ENCODE measurements around the gene SELENOM.

SELENOM gene

GRCh38 chr22:31096657-31097279, 10.6 kb downstream of the SELENOM start:
- Histone ChIP-seq H3K27me3 (ENCODE audit: low read depth, low read length) (no peaks in the 10 kb centered on the region), H3K4me3 (ENCODE audit: low read depth in 1 of 2, low read length in 2 of 2) (peak overlapping the region in 1 of 2 donors; percentile 26), H3K36me3 (ENCODE audit: control insufficient read depth in 1 of 2, insufficient read depth in 2 of 2, low read length in 2 of 2) (peaks cover 57 to 78% of the 10 kb centered on the region in 2 donors), H3K9me3 (ENCODE audit: control insufficient read depth in 1 of 2, low read length in 2 of 2) (no peaks in the 10 kb centered on the region), H3K4me1 (ENCODE audit: control insufficient read depth in 1 of 2, insufficient read depth in 2 of 2, low read length in 2 of 2) (peaks cover 3 to 90% of the 10 kb centered on the region in 2 donors), H3K27ac (ENCODE audit: low read length) (no peak overlapping the region)

- Histone ChIP-seq H3K27me3 (ENCODE audit: low read depth, low read length) (no peaks in the 10 kb centered on the region), H3K4me1 (ENCODE audit: control insufficient read depth in 1 of 2, insufficient read depth in 2 of 2, low read length in 2 of 2) (peaks cover 3 to 80% of the 10 kb centered on the region in 2 donors), H3K27ac (ENCODE audit: low read length) (peak overlapping the region; percentile 49), H3K4me3 (ENCODE audit: low read depth in 1 of 2, low read length in 2 of 2) (peak overlapping the region in 1 of 2 donors; percentile 26), H3K36me3 (ENCODE audit: control insufficient read depth in 1 of 2, insufficient read depth in 2 of 2, low read length in 2 of 2) (peaks cover 56 to 80% of the 10 kb centered on the region in 2 donors), H3K9me3 (ENCODE audit: control insufficient read depth in 1 of 2, low read length in 2 of 2) (no peaks in the 10 kb centered on the region)
These were observed 11.6 kb downstream of the SELENOM start for GRCh38 chr22:31095637-31096249.

- Histone ChIP-seq H3K9me3 (ENCODE audit: control insufficient read depth in 1 of 2, low read length in 2 of 2) (no peaks in the 10 kb centered on the region), H3K4me3 (ENCODE audit: low read depth in 1 of 2, low read length in 2 of 2) (peak overlapping the region in 1 of 2 donors; percentile 77), H3K27ac (ENCODE audit: low read length) (no peak overlapping the region), H3K36me3 (ENCODE audit: control insufficient read depth in 1 of 2, insufficient read depth in 2 of 2, low read length in 2 of 2) (peaks cover 52 to 72% of the 10 kb centered on the region in 2 donors), H3K4me1 (ENCODE audit: control insufficient read depth in 1 of 2, insufficient read depth in 2 of 2, low read length in 2 of 2) (peaks cover 3 to 71% of the 10 kb centered on the region in 2 donors), H3K27me3 (ENCODE audit: low read depth, low read length) (no peaks in the 10 kb centered on the region)
These were observed 12.6 kb downstream of the SELENOM start for GRCh38 chr22:31094741-31095140.

- H3K27ac ChIP-seq (ENCODE audit: low read length): no peak overlapping the region
- H3K9me3 ChIP-seq (ENCODE audit: control insufficient read depth in 1 of 2, low read length in 2 of 2): no peaks in the 10 kb centered on the region
- H3K4me3 ChIP-seq (ENCODE audit: low read depth in 1 of 2, low read length in 2 of 2): peak overlapping the region; percentile 11 to 77
- no peaks in the 10 kb centered on the region for H3K27me3 ChIP-seq (ENCODE audit: low read depth, low read length)
- peaks cover under 1 to 69% of the 10 kb centered on the region in 2 donors for H3K4me1 ChIP-seq (ENCODE audit: control insufficient read depth in 1 of 2, insufficient read depth in 2 of 2, low read length in 2 of 2)
- peaks cover 52 to 65% of the 10 kb centered on the region in 2 donors for H3K36me3 ChIP-seq (ENCODE audit: control insufficient read depth in 1 of 2, insufficient read depth in 2 of 2, low read length in 2 of 2)
These were observed 13.3 kb downstream of the SELENOM start for GRCh38 chr22:31094021-31094551.

- peaks cover 0 to 67% of the 10 kb centered on the region in 2 donors for H3K4me1 ChIP-seq (ENCODE audit: control insufficient read depth in 1 of 2, insufficient read depth in 2 of 2, low read length in 2 of 2)
- H3K27ac ChIP-seq (ENCODE audit: low read length): peak overlapping the region; percentile 45
- no peaks in the 10 kb centered on the region for H3K27me3 ChIP-seq (ENCODE audit: low read depth, low read length)
- peak overlapping the region; percentile 39 to 77 for H3K4me3 ChIP-seq (ENCODE audit: low read depth in 1 of 2, low read length in 2 of 2)
- no peaks in the 10 kb centered on the region for H3K9me3 ChIP-seq (ENCODE audit: control insufficient read depth in 1 of 2, low read length in 2 of 2)
- peaks cover 55 to 68% of the 10 kb centered on the region in 2 donors for H3K36me3 ChIP-seq (ENCODE audit: control insufficient read depth in 1 of 2, insufficient read depth in 2 of 2, low read length in 2 of 2)
These were observed 14.1 kb downstream of the SELENOM start for GRCh38 chr22:31093086-31093850.

- Histone ChIP-seq H3K27ac (ENCODE audit: low read length) (peak overlapping the region; percentile 45), H3K4me3 (ENCODE audit: low read depth in 1 of 2, low read length in 2 of 2) (peak overlapping the region; percentile 39 to 77), H3K9me3 (ENCODE audit: control insufficient read depth in 1 of 2, low read length in 2 of 2) (no peaks in the 10 kb centered on the region), H3K36me3 (ENCODE audit: control insufficient read depth in 1 of 2, insufficient read depth in 2 of 2, low read length in 2 of 2) (peaks cover 59 to 72% of the 10 kb centered on the region in 2 donors), H3K4me1 (ENCODE audit: control insufficient read depth in 1 of 2, insufficient read depth in 2 of 2, low read length in 2 of 2) (peaks cover 2 to 69% of the 10 kb centered on the region in 2 donors), H3K27me3 (ENCODE audit: low read depth, low read length) (no peaks in the 10 kb centered on the region)
These were observed 15.2 kb downstream of the SELENOM start for GRCh38 chr22:31092161-31092560.

- Histone ChIP-seq H3K9me3 (ENCODE audit: control insufficient read depth in 1 of 2, low read length in 2 of 2) (no peaks in the 10 kb centered on the region), H3K27me3 (ENCODE audit: low read depth, low read length) (no peaks in the 10 kb centered on the region), H3K36me3 (ENCODE audit: control insufficient read depth in 1 of 2, insufficient read depth in 2 of 2, low read length in 2 of 2) (peaks cover 51 to 66% of the 10 kb centered on the region in 2 donors), H3K4me3 (ENCODE audit: low read depth in 1 of 2, low read length in 2 of 2) (peak overlapping the region; percentile 39 to 77), H3K27ac (ENCODE audit: low read length) (peak overlapping the region; percentile 51), H3K4me1 (ENCODE audit: control insufficient read depth in 1 of 2, insufficient read depth in 2 of 2, low read length in 2 of 2) (peaks cover 4 to 69% of the 10 kb centered on the region in 2 donors)
These were observed 16.0 kb downstream of the SELENOM start for GRCh38 chr22:31091106-31091975.

GRCh38 chr22:31090217-31091085, 16.9 kb downstream of the SELENOM start:
- Histone ChIP-seq H3K4me3 (ENCODE audit: low read depth in 1 of 2, low read length in 2 of 2) (peak overlapping the region; percentile 21 to 77), H3K36me3 (ENCODE audit: control insufficient read depth in 1 of 2, insufficient read depth in 2 of 2, low read length in 2 of 2) (peaks cover 47 to 59% of the 10 kb centered on the region in 2 donors), H3K27ac (ENCODE audit: low read length) (peak overlapping the region; percentile 51), H3K27me3 (ENCODE audit: low read depth, low read length) (no peaks in the 10 kb centered on the region), H3K4me1 (ENCODE audit: control insufficient read depth in 1 of 2, insufficient read depth in 2 of 2, low read length in 2 of 2) (peaks cover 12 to 69% of the 10 kb centered on the region in 2 donors), H3K9me3 (ENCODE audit: control insufficient read depth in 1 of 2, low read length in 2 of 2) (no peaks in the 10 kb centered on the region)

- Histone ChIP-seq H3K4me1 (ENCODE audit: control insufficient read depth in 1 of 2, insufficient read depth in 2 of 2, low read length in 2 of 2) (peaks cover 14 to 61% of the 10 kb centered on the region in 2 donors), H3K4me3 (ENCODE audit: low read depth in 1 of 2, low read length in 2 of 2) (peak overlapping the region in 1 of 2 donors; percentile 77), H3K27ac (ENCODE audit: low read length) (peak overlapping the region; percentile 51), H3K36me3 (ENCODE audit: control insufficient read depth in 1 of 2, insufficient read depth in 2 of 2, low read length in 2 of 2) (peaks cover 40 to 56% of the 10 kb centered on the region in 2 donors), H3K9me3 (ENCODE audit: control insufficient read depth in 1 of 2, low read length in 2 of 2) (no peaks in the 10 kb centered on the region), H3K27me3 (ENCODE audit: low read depth, low read length) (no peaks in the 10 kb centered on the region)
These were observed 17.9 kb downstream of the SELENOM start for GRCh38 chr22:31089160-31090100.
